NB4 (cell line): ENCODE data around the gene CCND1.

Experiments used
- CTCF ChIP-seq: IDR thresholded peaks from one replicate; pipeline ENCODE4 v1.5.1; 2012; ENCODE audit warnings: low read depth, low read length
- MYC ChIP-seq: IDR thresholded peaks from 2 replicates; pipeline ENCODE4 v1.6.1; 2011; ENCODE audit warnings: low read depth, low read length
- POLR2A ChIP-seq: IDR thresholded peaks from 2 replicates; pipeline ENCODE4 v1.6.1; 2011; ENCODE audit warnings: mild to moderate bottlenecking; ENCODE audit not compliant: insufficient read length; ENCODE audit errors: extremely low read depth

- TF ChIP-seq MYC = no peak
- no peak for TF ChIP-seq CTCF
- TF ChIP-seq POLR2A = no peak
These were observed 8.6 kb downstream of the CCND1 start for GRCh38 chr11:69649576-69649900.
